Measurements from ENCODE around the gene DENND4C. TPM values are rescaled to one million over a fixed set of nuclear protein-coding genes. Genes with fewer than 3 reads are reported as not detected.

Gene DENND4C
- total RNA-seq, 1 donor from 2014 or later = 35.6 TPM

GRCh38 chr9:19320495-19320894, 90.0 kb downstream of the DENND4C start:
- H3K27ac Mint-ChIP-seq (ENCODE audit: unreplicated experiment) = no peak overlapping the region
- H3K9me3 Mint-ChIP-seq (ENCODE audit: unreplicated experiment) = no peaks in the 10 kb centered on the region
- H3K4me1 Mint-ChIP-seq (ENCODE audit: unreplicated experiment) = no peaks in the 10 kb centered on the region
- H3K36me3 Mint-ChIP-seq (ENCODE audit: low read depth, unreplicated experiment) = peaks cover 18% of the 10 kb centered on the region
- H3K27me3 Mint-ChIP-seq (ENCODE audit: unreplicated experiment) = no peaks in the 10 kb centered on the region
- TF ChIP-seq, protein P1, sequence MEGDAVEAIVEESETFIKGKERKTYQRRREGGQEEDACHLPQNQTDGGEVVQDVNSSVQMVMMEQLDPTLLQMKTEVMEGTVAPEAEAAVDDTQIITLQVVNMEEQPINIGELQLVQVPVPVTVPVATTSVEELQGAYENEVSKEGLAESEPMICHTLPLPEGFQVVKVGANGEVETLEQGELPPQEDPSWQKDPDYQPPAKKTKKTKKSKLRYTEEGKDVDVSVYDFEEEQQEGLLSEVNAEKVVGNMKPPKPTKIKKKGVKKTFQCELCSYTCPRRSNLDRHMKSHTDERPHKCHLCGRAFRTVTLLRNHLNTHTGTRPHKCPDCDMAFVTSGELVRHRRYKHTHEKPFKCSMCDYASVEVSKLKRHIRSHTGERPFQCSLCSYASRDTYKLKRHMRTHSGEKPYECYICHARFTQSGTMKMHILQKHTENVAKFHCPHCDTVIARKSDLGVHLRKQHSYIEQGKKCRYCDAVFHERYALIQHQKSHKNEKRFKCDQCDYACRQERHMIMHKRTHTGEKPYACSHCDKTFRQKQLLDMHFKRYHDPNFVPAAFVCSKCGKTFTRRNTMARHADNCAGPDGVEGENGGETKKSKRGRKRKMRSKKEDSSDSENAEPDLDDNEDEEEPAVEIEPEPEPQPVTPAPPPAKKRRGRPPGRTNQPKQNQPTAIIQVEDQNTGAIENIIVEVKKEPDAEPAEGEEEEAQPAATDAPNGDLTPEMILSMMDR (IDR thresholded peaks at IDR 0.05; ENCODE audit: unreplicated experiment) = no peak
- H3K4me3 Mint-ChIP-seq (ENCODE audit: unreplicated experiment) = no peak overlapping the region
- DNase-seq (ENCODE audit: low spot score) = no peak

DNA sequence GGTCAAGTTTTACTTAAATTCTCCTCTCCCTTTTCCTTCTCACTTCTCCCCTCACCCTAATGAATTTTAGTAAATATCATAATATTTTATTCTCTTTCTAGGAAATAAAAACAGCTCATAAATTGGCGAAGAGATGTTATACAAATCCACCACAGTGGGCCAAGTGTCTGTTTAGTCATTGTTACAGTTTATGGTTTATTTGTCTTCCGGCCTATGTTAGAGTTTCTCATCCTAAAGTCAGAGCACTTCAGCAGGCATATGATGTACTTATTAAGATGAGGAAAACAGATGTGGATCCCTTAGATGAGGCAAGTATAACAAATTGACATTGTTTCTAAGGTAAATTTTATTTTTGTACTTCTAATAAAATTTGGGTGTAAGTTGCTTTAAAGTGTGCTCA, 101.4 kb downstream of the DENND4C start:
- TF ChIP-seq, protein P1 (IDR thresholded peaks at IDR 0.05; ENCODE audit: unreplicated experiment) = no peak
- H3K9me3 Mint-ChIP-seq (ENCODE audit: unreplicated experiment) = no peaks in the 10 kb centered on the region
- DNase-seq (ENCODE audit: low spot score) = no peak
- H3K27ac Mint-ChIP-seq (ENCODE audit: unreplicated experiment) = no peak overlapping the region
- no peaks in the 10 kb centered on the region for H3K4me1 Mint-ChIP-seq (ENCODE audit: unreplicated experiment)
- no peak overlapping the region for H3K4me3 Mint-ChIP-seq (ENCODE audit: unreplicated experiment)
- H3K36me3 Mint-ChIP-seq (ENCODE audit: low read depth, unreplicated experiment) = peaks cover 8% of the 10 kb centered on the region
- H3K27me3 Mint-ChIP-seq (ENCODE audit: unreplicated experiment) = no peaks in the 10 kb centered on the region

DNA sequence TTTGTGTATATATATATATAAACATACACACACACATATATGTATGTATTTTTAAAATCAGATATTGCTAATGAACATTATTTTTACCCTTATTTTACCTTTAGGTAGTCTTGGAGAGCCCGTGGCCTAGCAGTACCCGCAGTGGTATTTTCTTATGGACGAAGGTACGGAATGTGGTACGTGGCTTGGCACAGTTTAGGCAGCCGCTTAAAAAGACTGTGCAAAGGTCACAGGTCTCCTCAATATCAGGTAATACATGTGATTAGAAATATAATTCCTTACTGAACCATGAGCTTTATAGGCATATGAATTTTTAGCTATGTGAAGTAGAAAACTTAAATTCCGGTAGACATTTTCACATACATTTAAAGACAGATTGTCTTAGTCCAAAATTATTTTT, 105.7 kb downstream of the DENND4C start:
- H3K9me3 Mint-ChIP-seq (ENCODE audit: unreplicated experiment) = no peaks in the 10 kb centered on the region
- TF ChIP-seq, protein P1 (IDR thresholded peaks at IDR 0.05; ENCODE audit: unreplicated experiment) = no peak
- no peak overlapping the region for H3K27ac Mint-ChIP-seq (ENCODE audit: unreplicated experiment)
- peaks cover 8% of the 10 kb centered on the region for H3K36me3 Mint-ChIP-seq (ENCODE audit: low read depth, unreplicated experiment)
- DNase-seq (ENCODE audit: low spot score) = no peak
- H3K4me3 Mint-ChIP-seq (ENCODE audit: unreplicated experiment) = no peak overlapping the region
- no peaks in the 10 kb centered on the region for H3K4me1 Mint-ChIP-seq (ENCODE audit: unreplicated experiment)
- no peaks in the 10 kb centered on the region for H3K27me3 Mint-ChIP-seq (ENCODE audit: unreplicated experiment)

GRCh38 chr9:19342947-19343346, 112.5 kb downstream of the DENND4C start:
- no peaks in the 10 kb centered on the region for H3K27me3 Mint-ChIP-seq (ENCODE audit: unreplicated experiment)
- no peak for DNase-seq (ENCODE audit: low spot score)

GRCh38 chr9:19358701-19359100, 128.2 kb downstream of the DENND4C start:
- Mint-ChIP-seq H3K4me3 (ENCODE audit: unreplicated experiment) (no peak overlapping the region), H3K36me3 (ENCODE audit: low read depth, unreplicated experiment) (peaks cover 14% of the 10 kb centered on the region), H3K27ac (ENCODE audit: unreplicated experiment) (no peak overlapping the region), H3K27me3 (ENCODE audit: unreplicated experiment) (no peaks in the 10 kb centered on the region), H3K9me3 (ENCODE audit: unreplicated experiment) (no peaks in the 10 kb centered on the region), H3K4me1 (ENCODE audit: unreplicated experiment) (no peaks in the 10 kb centered on the region)
- DNase-seq (ENCODE audit: low spot score) = no peak
- TF ChIP-seq, protein P1 (IDR thresholded peaks at IDR 0.05; ENCODE audit: unreplicated experiment) = no peak

More at GRCh38 chr9:19342947-19343346, 112.5 kb downstream of the DENND4C start:
- Mint-ChIP-seq H3K27ac (ENCODE audit: unreplicated experiment) (no peak overlapping the region), H3K9me3 (ENCODE audit: unreplicated experiment) (no peaks in the 10 kb centered on the region), H3K36me3 (ENCODE audit: low read depth, unreplicated experiment) (peaks cover 8% of the 10 kb centered on the region), H3K4me3 (ENCODE audit: unreplicated experiment) (no peak overlapping the region), H3K4me1 (ENCODE audit: unreplicated experiment) (no peaks in the 10 kb centered on the region)
- TF ChIP-seq, protein P1 (IDR thresholded peaks at IDR 0.05; ENCODE audit: unreplicated experiment) = no peak
